ENCODE results near the gene PRIM2.
"Not testable (repeated sequence)": the region's sequence is repeated elsewhere in the genome, so short reads cannot be mapped to it uniquely, and the experiment has no call there.

Gene PRIM2

DNA sequence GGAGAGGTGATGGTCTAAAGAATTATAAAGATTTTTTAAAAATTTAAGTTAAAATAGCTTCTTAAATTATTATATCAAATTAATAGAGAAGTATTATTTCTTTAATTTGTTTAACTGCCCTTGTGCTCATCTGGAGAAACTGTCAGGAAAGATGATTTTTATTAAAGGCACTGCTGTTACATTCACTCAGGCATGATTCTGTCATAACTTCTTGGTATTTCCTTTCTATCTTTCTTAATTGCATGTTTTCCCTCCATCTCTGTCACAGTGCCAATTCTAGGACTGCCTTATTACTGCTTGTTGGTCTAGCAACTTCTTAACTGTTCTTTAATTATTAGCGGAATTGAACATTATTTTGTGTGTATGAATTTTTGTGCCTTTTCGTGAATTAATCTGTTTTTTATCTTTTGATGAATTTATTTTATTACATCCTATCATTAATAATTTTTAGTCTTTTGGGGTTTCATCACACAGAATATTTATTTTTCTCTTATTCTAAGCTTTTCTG lies 47.7 kb downstream of the PRIM2 start:
- not testable (repeated sequence) for DNase-seq (ENCODE audit: low read depth)

DNA sequence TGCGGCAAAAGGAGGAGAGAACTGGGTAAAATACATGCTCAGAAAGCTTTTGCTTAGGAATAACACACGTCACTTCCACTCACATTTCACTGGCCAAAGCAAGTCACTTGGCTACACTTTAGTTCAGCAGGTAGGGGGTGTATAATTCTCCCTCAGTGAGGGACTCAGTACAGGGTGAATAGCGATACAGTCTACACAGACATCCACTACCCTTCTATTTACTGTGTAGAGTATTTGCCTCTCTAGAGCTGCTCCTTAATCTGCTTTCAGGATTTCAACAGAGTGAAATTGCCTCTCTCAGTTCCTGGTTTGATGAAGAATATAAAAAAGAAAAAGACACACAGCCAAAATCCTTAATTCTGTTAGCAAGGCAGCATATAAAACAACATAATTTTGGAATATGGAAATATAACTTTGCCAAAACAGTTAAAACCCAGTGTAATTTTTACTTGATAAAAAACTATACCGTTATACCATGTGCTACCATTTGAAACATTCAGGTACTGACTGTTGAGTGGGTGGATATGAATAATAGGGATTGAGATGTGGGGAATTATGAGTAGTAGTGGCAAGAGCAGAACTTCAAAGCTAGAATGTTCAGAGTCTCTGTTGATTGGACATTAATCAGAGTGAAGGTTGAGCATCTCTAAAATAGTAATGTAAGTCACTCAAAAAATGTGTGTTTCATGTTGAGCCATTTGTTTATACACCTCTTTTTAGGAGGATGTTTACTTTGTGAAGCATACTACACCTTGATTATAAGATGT lies 51.7 kb downstream of the PRIM2 start:
- DNase-seq (ENCODE audit: low read depth), result not testable (repeated sequence)

DNA sequence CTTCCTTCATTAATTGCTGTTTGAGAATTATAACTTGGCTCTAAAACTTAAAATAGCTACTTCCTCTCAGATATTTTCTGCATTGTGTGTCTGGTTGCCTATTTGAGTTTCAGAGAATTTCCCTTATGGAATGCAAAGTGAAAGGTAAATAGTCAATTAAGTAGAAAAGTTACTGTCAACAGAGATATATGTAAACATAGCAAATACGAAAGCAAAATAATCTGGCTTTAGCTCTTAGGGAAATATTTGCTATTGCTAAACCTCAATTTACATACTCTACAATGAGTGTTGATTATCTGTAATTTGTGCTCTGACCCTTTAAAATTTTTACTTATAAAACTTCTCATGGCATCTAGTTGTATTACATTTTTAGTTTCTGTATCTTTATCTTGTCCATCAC lies 54.3 kb downstream of the PRIM2 start:
- not testable (repeated sequence) for DNase-seq (ENCODE audit: low read depth)

DNA sequence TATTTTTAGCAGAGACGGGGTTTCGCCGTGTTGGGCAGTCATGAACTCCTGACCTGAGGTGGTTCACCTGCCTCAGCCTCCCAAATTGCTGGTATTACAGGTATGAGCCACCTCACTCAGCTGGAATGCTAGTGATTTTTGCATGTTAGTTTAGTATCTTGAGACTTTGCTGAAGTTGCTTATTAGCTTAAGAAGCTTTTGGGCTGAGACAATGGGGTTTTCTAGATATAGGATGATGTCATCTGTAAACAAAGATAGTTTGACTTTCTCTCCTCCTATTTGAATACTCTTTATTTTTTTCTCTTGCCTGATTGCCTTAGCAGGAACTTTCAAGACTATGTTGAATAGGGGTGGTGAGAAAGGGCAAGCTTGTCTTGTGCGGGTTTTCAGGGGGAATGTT lies 57.3 kb downstream of the PRIM2 start:
- DNase-seq (ENCODE audit: low read depth), result not testable (repeated sequence)

DNA sequence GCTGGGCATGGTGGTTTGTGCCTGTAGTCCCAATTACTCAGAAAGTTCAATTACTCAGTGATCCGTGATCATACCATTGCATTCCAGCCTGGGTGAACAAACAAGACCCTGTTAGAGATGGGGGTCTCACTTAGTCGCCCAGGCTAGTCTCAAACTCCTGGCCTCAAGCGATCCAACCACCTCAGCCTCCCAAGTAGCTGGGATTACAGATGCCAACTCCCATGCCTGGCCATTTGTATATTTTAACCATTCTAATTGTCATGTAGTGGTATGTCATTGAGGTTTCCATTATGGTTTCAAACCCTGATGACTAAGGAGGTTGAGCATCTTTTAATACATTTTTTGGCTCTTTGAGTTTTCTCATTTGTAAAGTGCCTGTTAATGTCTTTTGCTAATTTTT lies 58.7 kb downstream of the PRIM2 start:
- not testable (repeated sequence) for DNase-seq (ENCODE audit: low read depth)

DNA sequence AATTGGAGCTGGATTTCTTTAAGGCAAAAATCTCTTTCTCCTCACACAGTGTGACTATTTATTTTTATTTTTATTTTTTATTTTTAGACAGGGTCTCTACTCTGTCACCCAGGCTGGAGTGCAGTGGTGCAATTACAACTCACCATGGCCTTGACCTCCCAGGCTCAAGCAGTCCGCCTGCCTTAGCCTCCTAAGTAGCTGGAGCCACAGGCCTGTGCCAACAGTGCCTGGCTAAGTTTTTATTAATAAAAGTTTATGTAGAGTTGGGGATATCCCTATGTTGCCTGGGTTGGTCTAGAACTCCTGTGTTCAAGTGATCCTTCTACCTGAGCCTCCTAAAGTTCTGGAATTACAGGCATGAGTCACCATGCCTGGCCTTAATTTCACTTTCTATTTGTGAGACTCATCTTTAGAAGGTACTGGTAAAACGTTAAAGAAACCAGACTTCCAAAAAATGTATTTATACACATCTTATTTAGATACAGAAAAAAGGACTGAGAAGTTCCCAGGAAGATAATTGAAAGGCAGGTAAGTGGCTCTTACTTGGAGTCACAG lies 71.7 kb downstream of the PRIM2 start:
- DNase-seq (ENCODE audit: low read depth), result not testable (repeated sequence)

DNA sequence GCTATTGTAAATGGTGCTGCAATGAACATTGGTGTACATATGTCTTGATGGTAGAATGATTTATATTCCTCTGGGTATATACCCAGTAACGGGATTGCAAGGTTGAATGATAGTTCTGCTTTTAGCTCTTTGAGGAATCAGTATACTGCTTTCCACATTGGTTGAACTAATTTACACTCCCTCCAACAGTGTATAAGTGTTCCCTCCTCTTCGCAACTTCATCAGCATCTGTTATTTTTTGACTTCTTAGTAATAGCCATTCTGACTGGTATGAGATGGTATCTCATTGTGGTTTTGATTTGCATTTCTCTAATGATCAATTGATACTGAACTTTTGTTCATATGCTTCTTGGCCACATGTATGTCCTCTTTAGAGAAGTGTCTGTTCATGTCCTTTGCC lies 73.4 kb downstream of the PRIM2 start:
- not testable (repeated sequence) for DNase-seq (ENCODE audit: low read depth)

DNA sequence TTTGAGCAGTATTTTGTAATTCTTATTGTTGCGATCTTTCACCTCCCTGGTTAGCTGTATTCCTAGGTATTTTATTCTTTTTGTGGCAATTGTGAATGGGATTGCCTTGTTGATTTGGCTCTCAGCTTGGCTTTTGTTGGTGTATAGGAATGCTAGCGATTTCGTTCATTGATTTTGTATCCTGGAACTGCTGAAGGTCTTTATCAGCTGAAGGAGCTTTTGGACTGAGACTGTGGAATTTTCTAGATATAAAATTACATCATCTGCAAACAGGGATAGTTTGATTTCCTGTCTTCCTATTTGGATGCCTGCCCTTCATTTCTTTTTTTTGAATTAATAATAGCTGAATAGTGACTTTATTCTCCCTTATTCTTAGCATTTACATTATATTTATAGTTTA lies 74.6 kb downstream of the PRIM2 start:
- not testable (repeated sequence) for DNase-seq (ENCODE audit: low read depth)

DNA sequence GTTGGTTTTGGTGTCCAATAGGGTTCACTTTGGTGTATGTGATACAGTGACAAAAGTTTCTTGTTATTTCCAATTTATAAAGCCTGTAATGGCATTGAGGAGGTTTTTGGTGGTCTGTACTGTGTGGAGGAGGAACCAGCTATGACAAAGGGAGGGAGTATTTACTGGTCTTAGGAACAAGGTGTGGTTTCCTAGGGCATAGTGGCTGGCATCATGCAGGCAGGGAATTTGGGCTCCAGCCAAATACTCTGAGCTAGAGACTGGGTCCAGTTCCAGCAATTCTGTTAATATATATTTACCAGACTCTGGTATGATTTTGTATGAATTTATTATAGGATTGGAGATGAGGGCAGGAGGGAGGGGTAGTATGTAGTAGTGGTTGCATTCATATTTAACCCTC lies 101.9 kb downstream of the PRIM2 start:
- DNase-seq (ENCODE audit: low read depth), result not testable (repeated sequence)

DNA sequence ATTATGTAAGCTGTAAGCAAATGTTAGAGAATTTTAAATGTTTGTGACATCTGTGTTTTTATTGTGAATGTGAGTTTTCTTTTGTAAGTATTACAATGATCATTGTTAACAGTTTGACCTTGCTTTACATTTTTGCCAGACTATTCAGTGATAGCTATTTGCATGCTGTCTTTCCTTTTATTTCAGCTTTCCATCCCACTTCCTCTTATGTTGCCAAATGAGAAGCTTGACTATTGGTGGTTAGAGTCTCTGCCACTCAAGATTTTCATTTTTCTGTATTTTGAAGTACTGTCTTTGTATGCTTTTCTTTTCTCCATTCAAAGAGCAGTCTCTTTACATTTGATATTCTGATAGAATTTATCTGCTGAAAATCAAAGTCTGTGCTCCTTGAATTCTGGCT lies 104.1 kb downstream of the PRIM2 start:
- no peak for DNase-seq (ENCODE audit: low read depth)

DNA sequence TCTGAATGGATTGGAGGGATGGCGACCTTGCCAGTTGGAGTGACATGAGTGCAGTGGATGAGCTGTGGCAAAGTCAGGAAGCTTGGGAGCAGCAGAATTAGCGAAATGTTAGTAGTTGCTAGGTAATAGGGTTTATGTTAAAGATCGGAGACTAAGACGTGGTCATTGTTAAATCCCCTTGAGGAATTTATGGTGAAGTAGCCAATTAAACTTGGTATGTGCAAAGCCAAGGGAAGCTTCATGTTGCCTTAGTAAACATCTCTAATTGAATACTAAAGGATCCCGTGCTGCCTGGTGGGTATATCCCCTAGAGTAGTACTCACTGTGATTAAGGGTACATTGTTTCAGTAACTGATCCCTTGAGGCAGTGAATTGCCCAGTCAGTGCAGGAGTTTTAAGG lies 106.0 kb downstream of the PRIM2 start:
- no peak for DNase-seq (ENCODE audit: low read depth)

DNA sequence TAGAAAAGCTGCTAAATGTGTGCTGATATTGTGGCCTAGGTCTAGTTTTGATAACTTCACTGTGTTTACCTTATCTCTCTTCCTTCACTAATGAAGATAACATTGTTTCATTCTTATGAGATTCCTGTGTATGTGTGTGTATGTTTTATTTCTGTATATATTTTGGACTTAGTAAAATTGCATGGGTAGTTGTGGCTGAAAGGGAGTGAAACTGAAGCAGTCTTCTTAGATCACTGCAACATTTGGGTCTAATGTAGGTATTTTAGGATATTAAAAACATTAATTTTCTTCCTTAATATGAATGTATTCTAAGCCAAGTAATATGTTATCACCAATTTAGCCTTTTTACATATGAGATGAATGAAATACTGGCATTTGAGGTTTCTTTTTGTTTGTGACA lies 114.3 kb downstream of the PRIM2 start:
- DNase-seq (ENCODE audit: low read depth), result not testable (repeated sequence)

DNA sequence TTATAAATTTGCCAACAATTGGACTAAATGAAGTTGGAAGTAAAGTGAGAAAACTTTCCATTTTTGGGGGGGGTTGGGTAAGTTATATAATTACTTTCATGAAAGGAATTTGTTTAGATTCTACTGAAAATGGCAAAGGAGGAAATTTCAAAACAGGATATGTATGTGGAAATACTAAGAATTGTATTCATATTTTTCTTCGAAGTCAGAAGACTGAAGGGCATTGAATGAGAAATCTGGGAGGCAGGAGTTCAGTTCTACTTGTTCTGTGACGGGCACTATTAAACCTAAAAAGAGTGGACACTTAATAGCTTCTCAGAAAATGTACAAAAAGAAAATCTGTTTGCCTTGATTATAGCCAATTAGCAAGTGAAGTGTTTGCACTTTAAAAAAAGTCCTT lies 114.7 kb downstream of the PRIM2 start:
- no peak for DNase-seq (ENCODE audit: low read depth)

DNA sequence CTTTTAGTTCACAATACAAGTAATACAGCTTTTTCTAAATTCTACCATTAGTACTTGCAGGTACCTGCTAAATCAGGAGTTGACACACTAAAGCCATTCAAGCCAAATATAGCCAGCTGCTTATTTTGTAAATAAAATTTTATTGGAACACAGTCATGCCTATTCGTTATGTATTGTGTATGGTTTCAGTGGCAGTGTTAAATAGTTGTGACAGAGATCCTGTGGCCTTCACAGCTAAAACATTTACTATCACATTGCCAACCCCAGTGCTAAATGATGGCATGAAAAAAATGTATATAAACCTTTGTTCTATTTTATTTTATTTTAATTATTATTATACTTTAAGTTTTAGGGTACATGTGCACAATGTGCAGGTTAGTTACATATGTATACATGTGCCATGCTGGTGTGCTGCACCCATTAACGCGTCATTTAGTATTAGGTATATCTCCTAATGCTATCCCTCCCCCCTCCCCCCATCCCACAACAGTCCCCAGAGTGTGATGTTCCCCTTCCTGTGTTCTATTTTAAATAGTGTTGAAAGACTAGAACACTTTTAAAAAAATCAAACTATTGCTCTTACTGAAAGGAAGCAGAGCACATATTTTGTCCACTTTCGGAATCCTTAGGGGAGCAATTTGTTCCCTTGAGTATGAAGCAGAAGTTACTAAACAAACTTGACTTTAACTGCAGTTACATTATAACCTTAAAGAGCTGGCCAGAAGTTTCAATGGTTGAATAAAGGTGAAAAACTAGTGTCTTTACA lies 115.7 kb downstream of the PRIM2 start:
- DNase-seq (ENCODE audit: low read depth), result no peak

DNA sequence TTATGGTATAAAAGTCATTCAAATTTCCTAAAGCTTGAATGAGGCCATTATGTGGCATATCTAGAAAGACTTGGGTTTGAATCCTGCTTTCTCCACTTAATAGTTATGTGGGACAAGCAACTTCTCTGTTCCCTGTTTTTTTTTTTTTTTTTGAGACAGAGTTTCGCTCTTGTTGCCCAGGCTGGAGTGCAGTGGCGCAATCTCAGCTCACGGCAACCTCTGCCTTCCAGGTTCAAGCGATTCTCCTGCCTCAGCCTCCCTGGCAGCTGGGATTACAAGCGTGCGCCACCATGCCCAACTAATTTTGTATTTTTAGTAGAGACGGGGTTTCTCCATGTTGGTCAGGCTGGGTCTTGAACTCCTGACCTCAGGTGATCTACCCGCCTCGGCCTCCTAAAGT lies 116.4 kb downstream of the PRIM2 start:
- DNase-seq (ENCODE audit: low read depth), result not testable (repeated sequence)

DNA sequence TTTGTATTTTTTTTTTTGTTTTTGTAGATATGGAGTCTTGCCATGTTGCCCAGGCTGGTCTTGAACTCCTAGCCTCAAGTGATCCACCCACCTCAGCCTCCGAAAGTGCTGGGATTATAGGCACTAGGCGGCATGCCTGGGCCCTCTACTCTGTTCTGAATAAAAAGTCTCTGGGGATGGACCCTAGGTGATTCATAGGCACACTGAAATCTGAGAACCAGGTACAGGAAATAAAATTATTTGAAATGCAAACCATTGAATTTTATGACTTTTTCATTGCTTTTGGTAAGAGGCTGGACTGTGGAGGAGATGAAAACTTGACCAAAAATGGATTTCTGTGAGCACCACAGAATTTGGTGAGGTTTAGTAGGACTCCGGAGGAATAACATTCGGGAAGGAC lies 117.5 kb downstream of the PRIM2 start:
- no peak for DNase-seq (ENCODE audit: low read depth)

DNA sequence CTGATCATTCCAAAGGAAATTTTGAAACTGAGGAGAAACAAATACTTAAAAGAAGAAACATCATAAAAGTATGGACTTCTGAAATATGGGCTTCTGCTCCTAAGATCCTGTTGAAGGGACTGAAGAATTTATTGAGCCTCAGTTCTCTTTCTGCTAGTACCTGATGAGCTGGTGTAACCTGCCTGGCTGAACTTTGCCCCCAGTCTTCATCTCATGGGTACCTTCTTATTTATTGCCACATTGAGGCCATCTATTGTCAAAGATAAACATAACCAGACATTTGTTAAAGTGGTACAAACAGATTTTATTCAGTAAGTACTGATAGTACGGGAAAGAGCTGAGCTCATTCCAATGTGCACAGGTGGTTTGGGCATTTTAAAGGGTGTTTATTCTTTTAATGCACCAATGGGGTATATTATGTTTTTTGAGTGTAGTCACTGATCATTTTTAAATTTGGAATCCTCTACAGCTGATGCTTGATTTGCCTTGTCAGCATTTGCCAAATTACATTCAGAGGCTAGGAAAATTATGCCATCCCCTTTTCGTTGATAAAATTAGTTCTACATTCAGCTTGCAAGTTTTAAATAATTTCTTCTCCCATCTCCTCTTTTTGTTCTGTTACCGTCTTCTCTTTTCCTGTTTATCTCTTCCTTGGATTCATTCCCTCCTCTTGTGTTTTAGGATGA lies 118.2 kb downstream of the PRIM2 start:
- no peak for DNase-seq (ENCODE audit: low read depth)

DNA sequence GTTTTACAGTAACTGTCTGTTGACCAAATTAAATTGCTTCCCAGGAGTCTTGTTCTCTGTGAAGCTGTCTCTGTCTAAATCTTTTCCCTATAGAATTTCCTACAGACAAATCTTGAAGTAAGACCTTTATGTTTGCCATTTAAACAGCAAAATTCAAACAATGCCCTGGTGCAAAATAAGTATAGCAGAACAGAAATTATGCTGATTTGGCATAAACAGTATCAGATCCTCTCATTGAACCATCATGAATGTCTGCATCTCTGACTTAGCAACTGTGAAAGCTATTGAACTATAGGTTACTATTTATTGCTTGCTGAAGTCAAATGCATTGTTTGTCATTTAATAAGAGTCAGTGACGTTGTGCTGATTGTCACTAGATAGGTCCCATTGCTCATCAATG lies 123.3 kb downstream of the PRIM2 start:
- not testable (repeated sequence) for DNase-seq (ENCODE audit: low read depth)

DNA sequence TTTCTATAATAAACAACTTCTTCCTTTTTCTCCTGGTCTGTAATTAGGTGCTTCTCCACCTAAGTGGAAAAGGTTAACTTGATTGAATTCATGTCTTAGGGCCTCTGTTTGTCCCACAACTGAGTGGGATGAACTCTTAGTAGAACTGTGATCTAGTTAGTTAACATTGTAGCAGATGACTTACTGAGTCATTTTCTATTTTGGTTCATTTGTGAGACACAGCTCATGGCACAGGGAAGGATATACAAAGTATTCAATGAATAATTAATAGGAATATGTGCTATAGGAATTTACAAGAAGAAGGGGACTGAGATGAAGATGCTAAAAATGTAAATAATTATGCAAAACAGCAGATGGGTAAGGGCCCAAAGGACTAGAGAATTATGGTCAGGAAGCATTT lies 124.7 kb downstream of the PRIM2 start:
- not testable (repeated sequence) for DNase-seq (ENCODE audit: low read depth)

DNA sequence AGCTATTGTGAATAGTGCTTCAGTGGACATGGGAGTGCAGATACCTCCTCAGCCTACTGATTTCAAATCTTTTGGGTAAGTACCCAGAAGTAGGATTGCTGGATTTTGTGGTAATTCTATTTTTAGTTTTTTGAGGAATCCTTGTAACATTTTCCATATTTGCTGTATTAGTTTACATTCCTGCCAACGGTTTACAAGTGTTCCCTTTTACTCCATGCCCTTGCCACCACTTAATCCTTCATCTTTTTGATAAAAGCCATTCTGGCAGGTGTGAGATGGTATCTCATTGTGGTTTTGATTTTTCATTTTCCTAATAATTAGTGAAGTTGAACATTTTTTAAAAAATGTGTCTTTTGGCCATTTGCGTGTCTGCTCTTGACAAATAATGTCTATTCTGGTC lies 125.8 kb downstream of the PRIM2 start:
- not testable (repeated sequence) for DNase-seq (ENCODE audit: low read depth)

DNA sequence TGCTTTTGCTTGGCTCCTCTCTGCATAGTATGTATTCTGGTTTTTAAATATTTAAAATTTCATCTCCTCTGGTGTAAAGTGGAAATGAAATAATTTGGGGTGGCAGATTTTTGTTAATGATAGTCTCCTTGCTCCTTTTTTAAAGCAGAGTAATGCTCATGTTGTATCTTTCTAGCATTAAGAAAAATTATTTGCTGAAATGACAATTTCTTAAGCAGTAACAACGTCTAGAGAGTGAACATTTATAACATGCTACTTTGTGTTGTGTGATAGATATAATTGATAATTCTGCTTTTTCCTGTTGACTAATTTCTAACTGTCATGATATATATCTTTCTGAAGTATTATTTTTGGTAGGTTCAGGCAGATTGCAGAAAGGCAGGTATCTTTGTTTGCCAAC lies 127.4 kb downstream of the PRIM2 start:
- DNase-seq (ENCODE audit: low read depth), result not testable (repeated sequence)

DNA sequence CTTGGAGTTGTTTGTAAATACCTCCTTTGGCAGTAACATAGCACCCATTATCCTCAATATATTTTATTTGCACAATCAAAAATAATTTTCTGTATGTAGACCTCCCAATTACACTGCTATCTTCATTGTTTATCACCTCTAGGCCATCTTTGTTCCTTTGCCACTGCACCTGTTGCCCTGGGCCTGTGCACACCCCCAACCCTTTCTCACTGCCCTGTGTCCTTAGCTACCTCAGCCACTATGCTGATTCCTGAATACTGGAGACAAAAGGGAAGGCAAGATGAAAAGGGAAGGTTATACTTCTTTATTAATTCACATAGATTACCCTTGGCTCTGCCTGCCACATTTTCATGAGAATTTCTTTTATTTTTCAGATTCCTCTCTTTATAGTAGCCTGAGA lies 127.9 kb downstream of the PRIM2 start:
- DNase-seq (ENCODE audit: low read depth), result not testable (repeated sequence)
